Measurements from ENCODE around the gene PBX1. TPM values are rescaled to one million over a fixed set of nuclear protein-coding genes. Genes with fewer than 3 reads are reported as not detected.

Gene PBX1
- total and polyA plus RNA-seq, 2 of the 4 experiments (the other 2 are of a cell fraction), result 13.9 to 17.9 TPM

GRCh38 chr1:164613176-164613575 is 54.2 kb downstream of the PBX1 start:
- intact Hi-C loops (cut with micrococcal nuclease), result loop anchor here (10.0 kb wide), 1 partner anchor 1198 kb away; no protein-coding TSS in a partner anchor

More at GRCh38 chr1:164613176-164613575, 54.2 kb downstream of the PBX1 start:
- Histone ChIP-seq H3K23ac (ENCODE audit: low read depth, low read length) (no peak overlapping the region), H3K56ac (ENCODE audit: extremely low read depth, insufficient read depth, low read length) (no peak overlapping the region), H2AK5ac (ENCODE audit: low read depth, low read length) (no peak overlapping the region; the same call in 1 of the 2 replicates), H4K8ac (ENCODE audit: low read depth in 2 of 2, low read length in 2 of 2) (no peak overlapping the region), H3K4me1 (ENCODE audit: control insufficient read depth, insufficient read depth, low read length) (peaks cover 19% of the 10 kb centered on the region), H3K14ac (replicated peaks; ENCODE audit: low read depth, low read length) (no peak overlapping the region), H3K9me1 (ENCODE audit: insufficient read depth, low read length) (peaks cover 9% of the 10 kb centered on the region), H3K4ac (ENCODE audit: low read depth, low read length) (no peak overlapping the region), H4K5ac (ENCODE audit: low read depth, low read length) (no peak overlapping the region), H2BK20ac (ENCODE audit: low read depth, low read length) (no peak overlapping the region), H3K79me1 (ENCODE audit: low read depth in 1 of 2, low read length in 2 of 2) (peaks cover 9 to 23% of the 10 kb centered on the region in 2 experiments; a peak in 3 of 4 replicates), H3K18ac (ENCODE audit: low read depth, low read length) (no peak overlapping the region), H2AK9ac (replicated peaks; ENCODE audit: low read depth, low read length, poor library complexity) (no peak overlapping the region), H3K27me3 (ENCODE audit: control insufficient read depth, insufficient read depth, low read length) (no peaks in the 10 kb centered on the region), H2AFZ (replicated peaks; ENCODE audit: low read length, poor library complexity) (no peak overlapping the region), H3K9ac (ENCODE audit: low read depth, low read length) (no peak overlapping the region), H3K36me3 (ENCODE audit: control insufficient read depth, insufficient read depth, low read length) (peaks cover 5% of the 10 kb centered on the region; the same call in 1 of the 2 replicates), H2BK15ac (ENCODE audit: low read depth, low read length) (no peak overlapping the region), H4K20me1 (ENCODE audit: insufficient read depth, low read length) (no peaks in the 10 kb centered on the region), H3K9me3 (ENCODE audit: control insufficient read depth, insufficient read depth, low read length) (no peaks in the 10 kb centered on the region), H3K4me3 (ENCODE audit: insufficient read depth, low read depth, low read length) (no peak overlapping the region), H3K4me2 (ENCODE audit: low read depth, low read length) (no peak overlapping the region), H2BK120ac (ENCODE audit: low read depth, low read length) (no peak overlapping the region), H3K27ac (ENCODE audit: insufficient read depth, low read length) (no peak overlapping the region), H2BK5ac (ENCODE audit: low read depth, low read length, poor library complexity, severe bottlenecking) (no peak overlapping the region), H4K91ac (ENCODE audit: insufficient read depth, low read depth, low read length) (no peak overlapping the region)
- CTCF ChIA-PET, result interaction anchor here (0.6 to 1.3 kb wide), 2 partner anchors 9 to 339 kb away, joined by 3 read pairs; no protein-coding TSS in a partner anchor
- DNase-seq, result no peak
- BruUV-seq (replicated peaks), result no TSS peak
- no peak for ATAC-seq (ENCODE audit: low read depth)
- dilution Hi-C loops (cut with HindIII; ENCODE audit: low sequenced_read_pairs, unreplicated experiment) (no loop called here), in situ Hi-C loops (cut with MboI; ENCODE audit: low sequenced_read_pairs) (loop anchor here (10.0 kb wide), 1 partner anchor 172 kb away; no protein-coding TSS in a partner anchor)
- 89% methylated on average over 1 of the region's 3 CpGs; no CpG with 5 or more reads in 1 of the 2 experiments for WGBS, 2 experiments (ENCODE audit: extremely low coverage in 2 of 2, insufficient read length in 1 of 2)
- POLR2A ChIA-PET (ENCODE audit: unreplicated experiment), result no interaction called here
- TF ChIP-seq RFX5 (IDR thresholded peaks at IDR 0.05; ENCODE audit: low read depth, low read length) (no peak), MAFK (IDR thresholded peaks at IDR 0.05; ENCODE audit: low read depth, low read length) (peak; percentile 76)
